ENCODE data around the gene VSTM2B.
"Not testable (repeated sequence)": the region's sequence is repeated elsewhere in the genome, so short reads cannot be mapped to it uniquely, and the experiment has no call there.

Gene VSTM2B

GRCh38 chr19:29545866-29546582 lies 20.2 kb downstream of the VSTM2B start:
- no peak for DNase-seq (ENCODE audit: low spot score)

- DNase-seq (ENCODE audit: low spot score) = no peak
Measured at GRCh38 chr19:29546583-29547190, 20.9 kb downstream of the VSTM2B start.

GRCh38 chr19:29547361-29547960 lies 21.7 kb downstream of the VSTM2B start:
- no peak for DNase-seq (ENCODE audit: low spot score)

- no peak for DNase-seq (ENCODE audit: low spot score)
Measured at GRCh38 chr19:29547981-29548380, 22.2 kb downstream of the VSTM2B start.

GRCh38 chr19:29548483-29549085 lies 22.8 kb downstream of the VSTM2B start:
- DNase-seq (ENCODE audit: low spot score) = no peak

GRCh38 chr19:29549105-29550070 lies 23.6 kb downstream of the VSTM2B start:
- DNase-seq (ENCODE audit: low spot score) = no peak

GRCh38 chr19:29550896-29551295 lies 25.1 kb downstream of the VSTM2B start:
- DNase-seq (ENCODE audit: low spot score) = no peak

GRCh38 chr19:29551774-29552173 lies 26.0 kb downstream of the VSTM2B start:
- no peak for DNase-seq (ENCODE audit: low spot score)

GRCh38 chr19:29552454-29553280 lies 26.9 kb downstream of the VSTM2B start:
- no peak for DNase-seq (ENCODE audit: low spot score)

- DNase-seq (ENCODE audit: low spot score) = no peak
Measured at GRCh38 chr19:29554149-29554548, 28.4 kb downstream of the VSTM2B start.

- not testable (repeated sequence) for DNase-seq (ENCODE audit: low spot score)
Measured at GRCh38 chr19:29559110-29559509, 33.3 kb downstream of the VSTM2B start.

- DNase-seq (ENCODE audit: low spot score) = no peak
Measured at GRCh38 chr19:29559743-29560142, 33.9 kb downstream of the VSTM2B start.

GRCh38 chr19:29560313-29561075 lies 34.7 kb downstream of the VSTM2B start:
- no peak for DNase-seq (ENCODE audit: low spot score)

- DNase-seq (ENCODE audit: low spot score) = no peak
Measured at GRCh38 chr19:29561601-29562000, 35.8 kb downstream of the VSTM2B start.

- DNase-seq (ENCODE audit: low spot score) = no peak
Measured at GRCh38 chr19:29562299-29563297, 36.8 kb downstream of the VSTM2B start.

GRCh38 chr19:29563486-29564101 lies 37.8 kb downstream of the VSTM2B start:
- no peak for DNase-seq (ENCODE audit: low spot score)

- DNase-seq (ENCODE audit: low spot score) = no peak
Measured at GRCh38 chr19:29564574-29565005, 38.8 kb downstream of the VSTM2B start.

- no peak for DNase-seq (ENCODE audit: low spot score)
Measured at GRCh38 chr19:29565171-29565570, 39.4 kb downstream of the VSTM2B start.

Measured in activated CD4-positive, alpha-beta T cell treated with anti-CD3 and anti-CD28 coated beads, Interleukin-2, Interleukin-4, amounts not matched to agents 100 ng/mL and 50 ng/mL, durations not matched to agents 16 hours and 8 hours (primary cell).